Measurements from ENCODE around the gene SLCO4A1. TPM values are rescaled to one million over a fixed set of nuclear protein-coding genes. Genes with fewer than 3 reads are reported as not detected.

Gene SLCO4A1
- total and polyA plus RNA-seq, 8 donors = 0.58 to 44.3 (median 11.9) TPM

- 93 to 95% (median 94%) methylated on average over 12 of the region's 12 CpGs for WGBS, 5 donors
- no peak overlapping the region for H3K27ac ChIP-seq
- H3K27me3 ChIP-seq = peaks cover 0 to 8% (median 0%) of the 10 kb centered on the region in 3 donors
- H3K36me3 ChIP-seq = no peaks in the 10 kb centered on the region
- peaks cover 7 to 34% (median 22%) of the 10 kb centered on the region in 4 donors for H3K4me1 ChIP-seq
- H3K4me3 ChIP-seq = no peak overlapping the region
- TF ChIP-seq POLR2A (IDR thresholded peaks at IDR 0.05) (no peak), EP300 (IDR thresholded peaks at IDR 0.05) (no peak), POLR2AphosphoS5 (IDR thresholded peaks at IDR 0.05) (no peak), CTCF (IDR thresholded peaks at IDR 0.05) (no peak)
- intact Hi-C loops (cut with DNase I; ENCODE audit: low total_unique reads) = loop anchor here (5.0 kb wide), 1 partner anchor 114 kb away; no protein-coding TSS in a partner anchor
- H3K9me3 ChIP-seq = no peaks in the 10 kb centered on the region
- DNase-seq = no peak
Measured at GRCh38 chr20:62615750-62616251, 26.5 kb upstream of the SLCO4A1 start.

- Histone ChIP-seq H3K27me3 (peaks cover 0 to 8% (median 0%) of the 10 kb centered on the region in 3 donors), H3K27ac (peak overlapping the region; percentile 26 to 78 (median 69)), H3K4me1 (peaks cover 7 to 42% (median 30%) of the 10 kb centered on the region in 4 donors), H3K36me3 (no peaks in the 10 kb centered on the region), H3K4me3 (no peak overlapping the region), H3K9me3 (no peaks in the 10 kb centered on the region)
- TF ChIP-seq POLR2AphosphoS5 (IDR thresholded peaks at IDR 0.05) (peak in 1 of 3 donors; percentile 53), EP300 (IDR thresholded peaks at IDR 0.05) (no peak), POLR2A (IDR thresholded peaks at IDR 0.05) (no peak), CTCF (IDR thresholded peaks at IDR 0.05) (peak in 5 of 7 experiments; percentile 89 to 99 (median 95))
- WGBS, 5 donors = 38 to 66% (median 39%) methylated on average over 12 to 26 of the region's 26 CpGs
- peak; percentile 84 to 89 for DNase-seq
- intact Hi-C loops (cut with DNase I; ENCODE audit: low total_unique reads) = loop anchor here (5.0 kb wide), 1 partner anchor 115 kb away; no protein-coding TSS in a partner anchor
Measured at GRCh38 chr20:62616728-62617621, 25.3 kb upstream of the SLCO4A1 start.

GRCh38 chr20:62617711-62618483 lies 24.4 kb upstream of the SLCO4A1 start:
- Histone ChIP-seq H3K27me3 (peaks cover 0 to 8% (median 0%) of the 10 kb centered on the region in 3 donors), H3K4me3 (no peak overlapping the region), H3K9me3 (no peaks in the 10 kb centered on the region), H3K36me3 (no peaks in the 10 kb centered on the region), H3K27ac (peak overlapping the region; percentile 25 to 78 (median 69)), H3K4me1 (peaks cover 15 to 52% (median 40%) of the 10 kb centered on the region in 4 donors)
- peak in 1 of 2 donors; percentile 46 for DNase-seq
- intact Hi-C loops (cut with DNase I; ENCODE audit: low total_unique reads) = loop anchor here (5.0 kb wide), 1 partner anchor 116 kb away; no protein-coding TSS in a partner anchor
- 66 to 79% (median 75%) methylated on average over 15 to 23 of the region's 23 CpGs for WGBS, 5 donors
- TF ChIP-seq POLR2A (IDR thresholded peaks at IDR 0.05) (no peak), CTCF (IDR thresholded peaks at IDR 0.05) (no peak), POLR2AphosphoS5 (IDR thresholded peaks at IDR 0.05) (peak in 1 of 3 donors; percentile 42), EP300 (IDR thresholded peaks at IDR 0.05) (peak; percentile 64)
